Measurements from ENCODE around the gene ACTN4.

ACTN4 gene

DNA sequence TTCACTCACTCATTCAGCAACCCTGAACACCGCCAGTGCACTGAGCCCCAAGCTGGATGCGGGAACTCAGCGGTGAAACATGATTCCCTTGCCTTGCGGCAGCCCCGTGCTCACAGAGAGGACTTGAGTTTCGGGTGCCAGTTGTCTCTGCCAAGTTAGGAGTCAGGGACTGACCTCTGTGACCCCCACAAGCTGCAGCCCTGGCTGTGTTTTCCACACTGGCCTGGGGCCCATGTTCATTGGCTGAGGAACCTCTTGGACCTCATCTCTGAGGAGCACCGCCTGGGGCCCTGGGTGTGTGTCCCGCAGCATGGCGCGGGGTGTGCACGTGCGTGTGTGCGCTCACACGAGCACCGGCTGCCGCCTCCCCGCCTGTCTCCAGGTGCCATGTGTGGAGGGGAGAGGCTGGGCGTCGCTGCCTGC, 65.8 kb downstream of the ACTN4 start:
- DNase-seq = no peak

DNA sequence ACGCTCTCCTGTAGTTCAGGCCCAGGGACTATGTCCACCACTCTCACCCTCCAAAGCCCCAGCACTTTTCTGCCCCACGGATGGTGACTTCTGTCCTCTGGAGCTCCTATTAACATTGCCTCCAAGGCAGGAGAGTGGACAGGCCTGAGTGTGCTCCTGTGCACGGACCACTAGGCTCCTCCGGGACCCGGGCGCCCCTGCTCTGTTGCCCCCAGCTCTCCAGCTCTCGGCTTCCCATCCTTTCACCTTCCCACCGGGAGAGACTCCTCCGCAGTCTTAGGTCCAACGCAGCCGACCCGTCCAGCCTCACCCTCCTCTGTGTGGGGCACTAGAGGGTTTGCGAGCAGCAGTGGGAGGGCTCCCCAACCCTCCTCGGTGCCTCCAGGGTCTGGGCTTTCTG, 66.4 kb downstream of the ACTN4 start:
- no peak for DNase-seq

DNA sequence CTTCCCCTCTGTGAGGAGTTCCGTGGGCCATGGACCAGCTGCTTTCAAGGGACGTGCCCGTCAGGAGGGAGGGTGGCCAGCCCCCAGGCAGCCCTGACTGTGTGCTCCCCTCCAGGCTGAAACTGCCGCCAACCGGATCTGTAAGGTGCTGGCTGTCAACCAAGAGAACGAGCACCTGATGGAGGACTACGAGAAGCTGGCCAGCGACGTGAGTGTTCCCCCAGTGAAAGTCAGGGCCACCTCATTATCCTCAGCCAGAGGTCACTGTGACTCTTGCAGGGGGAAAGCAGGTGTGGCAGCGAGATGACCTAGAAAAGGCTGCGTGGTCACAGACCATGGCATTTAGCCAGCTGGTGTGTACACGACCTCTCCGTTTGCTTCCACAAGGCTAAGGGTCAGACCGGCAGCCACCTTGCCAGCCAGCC, 66.9 kb downstream of the ACTN4 start:
- DNase-seq = no peak

DNA sequence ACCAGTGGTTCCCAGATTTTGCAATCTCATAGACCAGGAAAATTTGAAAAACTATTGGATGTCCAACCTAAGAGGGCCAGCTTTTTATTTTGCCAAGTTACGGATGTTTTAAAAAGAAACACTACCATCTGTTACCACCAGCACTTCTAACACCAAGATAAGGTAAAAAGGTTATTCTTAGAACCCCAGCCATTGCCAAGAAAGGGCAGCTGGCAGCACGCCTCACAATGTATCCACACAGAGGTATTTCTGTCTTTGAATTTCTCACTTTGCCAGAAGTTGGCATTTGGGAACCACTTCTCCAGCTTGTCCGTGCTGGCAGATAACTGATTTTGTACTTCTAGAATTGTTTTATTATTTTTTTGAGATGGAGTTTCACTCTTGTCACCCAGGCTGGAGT, 68.1 kb downstream of the ACTN4 start:
- no peak for DNase-seq

DNA sequence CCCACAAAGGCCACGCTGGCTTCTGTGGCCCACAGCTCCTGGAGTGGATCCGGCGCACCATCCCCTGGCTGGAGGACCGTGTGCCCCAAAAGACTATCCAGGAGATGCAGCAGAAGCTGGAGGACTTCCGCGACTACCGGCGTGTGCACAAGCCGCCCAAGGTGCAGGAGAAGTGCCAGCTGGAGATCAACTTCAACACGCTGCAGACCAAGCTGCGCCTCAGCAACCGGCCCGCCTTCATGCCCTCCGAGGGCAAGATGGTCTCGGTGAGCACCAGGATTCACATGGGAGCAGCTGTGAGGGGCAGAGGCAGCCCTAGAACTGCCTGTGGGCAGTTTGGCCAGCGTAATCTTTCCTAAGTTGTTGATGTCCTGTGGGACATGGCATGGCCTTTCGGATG, 69.6 kb downstream of the ACTN4 start:
- DNase-seq = no peak

DNA sequence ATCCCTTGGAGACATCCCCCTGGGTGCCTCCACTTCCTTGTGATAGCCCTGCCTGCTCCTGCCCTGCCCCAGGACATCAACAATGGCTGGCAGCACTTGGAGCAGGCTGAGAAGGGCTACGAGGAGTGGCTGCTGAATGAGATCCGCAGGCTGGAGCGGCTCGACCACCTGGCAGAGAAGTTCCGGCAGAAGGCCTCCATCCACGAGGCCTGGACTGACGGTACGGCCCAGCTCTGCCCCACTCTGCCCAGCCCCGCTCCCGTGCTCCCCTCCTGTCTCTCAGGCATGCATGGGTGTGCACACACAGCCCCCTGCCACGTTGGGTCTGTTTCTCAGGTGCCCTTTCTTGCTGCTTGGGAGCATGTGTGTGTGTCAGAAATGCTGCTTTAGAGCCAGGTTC, 70.4 kb downstream of the ACTN4 start:
- no peak for DNase-seq

DNA sequence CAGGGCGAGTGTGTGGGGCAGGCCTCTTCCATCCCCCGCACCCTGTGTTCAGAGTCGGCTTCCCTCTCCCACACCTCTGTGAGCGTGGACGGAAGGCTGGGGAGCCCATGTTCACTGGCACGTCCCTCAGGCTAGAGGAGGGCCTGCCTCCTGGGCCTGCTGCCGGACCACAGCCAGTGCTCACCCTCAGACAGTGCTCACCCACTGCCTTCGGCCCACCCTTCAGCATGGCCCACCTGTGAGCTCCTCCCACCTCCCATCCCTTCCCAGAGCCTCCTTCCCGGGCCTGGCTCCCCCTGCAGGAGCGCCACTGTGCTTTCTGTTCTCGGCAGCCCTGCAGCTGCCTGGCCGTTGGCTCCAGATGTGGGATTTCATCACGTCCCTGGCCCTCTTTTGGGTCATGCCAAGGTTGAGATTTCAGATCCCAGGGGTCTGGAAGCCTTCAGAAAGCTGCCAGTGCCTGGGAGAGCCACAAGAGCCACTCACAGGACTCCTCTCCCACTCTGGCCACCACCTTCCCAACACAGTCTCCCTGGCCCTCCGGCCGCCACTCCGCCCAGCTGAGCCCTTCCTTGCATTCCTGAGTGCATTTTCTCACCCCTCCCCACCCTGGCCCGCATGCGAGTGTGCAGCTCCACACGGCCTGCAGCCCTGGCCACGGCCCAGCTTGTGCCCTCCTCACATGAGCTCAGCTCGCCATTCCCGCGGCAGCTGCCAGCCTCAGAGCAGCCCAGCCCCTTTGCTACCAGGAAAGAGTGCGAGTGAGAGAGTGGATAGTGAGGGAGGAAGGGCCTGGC, 71.5 kb downstream of the ACTN4 start:
- no peak for DNase-seq

DNA sequence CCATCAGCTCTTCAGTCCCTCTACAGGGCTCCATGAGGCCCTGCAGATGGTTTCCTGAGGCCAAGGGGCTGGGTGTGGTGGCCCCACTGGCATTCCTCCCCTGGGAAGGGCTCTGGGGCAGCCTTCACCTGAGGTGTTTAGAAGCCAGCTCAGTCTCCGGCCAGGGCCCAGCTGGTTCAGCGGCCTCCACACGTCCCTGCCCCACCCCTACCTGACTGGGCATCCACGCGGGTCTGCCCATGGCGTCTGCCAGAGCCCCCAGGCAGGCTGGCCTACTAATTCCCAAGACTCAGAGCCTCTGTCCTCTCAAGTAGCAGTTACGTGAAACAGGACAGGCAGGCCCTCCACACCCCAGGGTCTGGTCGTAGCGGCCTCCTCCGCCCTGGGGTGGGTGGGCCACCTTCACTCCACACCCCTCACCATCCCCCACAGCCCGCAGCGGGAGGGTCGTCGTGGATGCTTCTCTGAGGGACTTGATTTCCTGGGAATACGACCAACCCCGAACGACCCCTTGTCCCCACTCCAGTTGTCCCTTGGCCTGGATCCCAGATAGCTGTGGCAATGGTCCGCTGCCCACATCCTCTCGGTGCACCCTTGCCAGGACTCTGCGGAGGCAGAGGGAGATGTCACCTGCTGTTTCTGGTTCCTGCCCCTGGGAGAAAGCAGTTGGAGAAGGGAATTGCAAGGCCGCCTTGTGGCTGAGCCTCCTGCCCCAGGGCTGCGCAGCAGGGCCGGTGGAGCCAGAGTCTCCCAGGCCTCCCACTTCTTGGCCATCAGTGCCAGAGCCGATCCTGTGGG, 72.5 kb downstream of the ACTN4 start:
- no peak for DNase-seq

DNA sequence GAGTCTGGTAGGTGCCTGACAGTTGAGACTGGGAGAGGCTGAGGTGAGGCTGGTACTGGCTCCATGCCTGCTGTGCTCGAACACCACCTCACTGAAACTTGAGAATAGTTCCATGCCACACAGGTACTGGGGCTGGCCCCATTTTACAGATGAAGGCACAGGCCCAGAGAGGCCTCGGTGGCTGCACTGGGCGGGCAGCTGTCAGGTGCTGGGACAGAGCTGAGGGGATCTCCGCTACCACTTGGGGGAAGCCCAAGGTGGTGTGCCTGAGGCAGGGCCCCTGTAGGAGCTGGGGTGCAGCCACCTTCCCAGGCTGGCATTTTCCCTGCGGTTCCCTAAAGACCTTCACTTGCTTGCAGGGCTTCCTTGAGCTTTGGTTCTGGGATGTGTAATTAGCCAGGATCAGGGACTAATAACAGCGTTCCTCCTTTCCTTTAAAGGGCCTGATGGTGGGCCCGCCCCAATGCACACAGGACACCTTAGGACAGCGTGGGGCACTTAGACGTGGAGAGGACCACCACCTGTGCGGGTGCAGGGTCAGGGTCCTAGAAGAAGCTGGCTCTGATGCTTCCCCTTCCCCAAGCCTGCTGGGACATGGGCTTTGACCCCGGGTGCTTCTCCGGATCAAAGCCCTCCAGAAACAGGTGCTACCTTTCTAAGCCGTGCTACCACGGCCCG, 73.2 kb downstream of the ACTN4 start:
- DNase-seq = no peak

DNA sequence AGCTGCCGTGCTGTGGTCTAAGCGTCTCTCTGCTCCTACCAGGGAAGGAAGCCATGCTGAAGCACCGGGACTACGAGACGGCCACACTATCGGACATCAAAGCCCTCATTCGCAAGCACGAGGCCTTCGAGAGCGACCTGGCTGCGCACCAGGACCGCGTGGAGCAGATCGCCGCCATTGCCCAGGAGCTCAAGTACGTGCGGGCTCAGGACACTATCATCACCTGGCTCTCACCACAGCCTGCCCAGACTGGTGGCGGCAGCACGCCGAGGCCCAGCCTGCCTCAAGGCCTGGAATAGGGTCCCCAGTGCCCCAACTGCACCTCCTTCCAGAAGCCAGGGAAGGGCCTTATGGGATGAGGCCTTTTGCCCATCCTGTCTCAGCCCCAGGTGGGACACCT, 74.0 kb downstream of the ACTN4 start:
- no peak for DNase-seq

DNA sequence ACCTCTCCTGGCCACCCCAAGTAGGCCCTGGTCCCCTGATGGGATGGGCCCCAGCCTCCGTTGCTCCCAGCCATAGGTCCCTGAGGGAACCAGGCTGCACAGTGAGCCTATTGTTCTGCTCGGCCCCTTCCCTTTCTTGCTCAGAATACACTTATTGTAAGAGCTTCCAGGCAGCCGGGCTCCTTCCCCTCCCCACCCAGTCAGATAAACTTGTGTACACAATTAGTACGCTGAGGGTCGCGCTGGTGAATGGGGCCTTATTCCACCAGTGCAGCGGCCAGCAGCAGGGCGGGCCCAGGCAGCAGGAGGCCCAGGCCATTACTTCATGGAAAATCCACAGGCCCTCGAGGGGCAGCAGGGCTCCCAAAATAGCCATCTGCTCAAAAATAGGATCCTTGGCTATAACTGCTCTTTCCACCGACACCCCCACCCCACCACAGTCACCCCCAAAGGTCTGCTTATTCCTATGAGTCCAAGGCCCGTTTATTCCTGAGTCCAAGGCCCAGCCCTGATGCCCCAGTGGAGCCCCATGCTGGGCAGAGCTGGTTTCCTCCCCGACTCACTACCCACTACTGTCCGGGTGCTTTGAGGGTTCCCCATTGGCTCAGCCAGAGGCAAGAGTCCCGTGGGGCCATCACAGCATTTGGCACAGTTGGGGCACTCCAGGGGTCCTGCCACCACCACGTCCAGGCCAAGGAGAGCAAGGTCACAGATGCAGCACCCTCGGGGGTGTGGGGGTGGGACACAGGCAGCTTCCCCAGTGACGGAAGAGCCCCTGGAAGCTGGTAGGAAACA, 74.7 kb downstream of the ACTN4 start:
- DNase-seq = no peak

DNA sequence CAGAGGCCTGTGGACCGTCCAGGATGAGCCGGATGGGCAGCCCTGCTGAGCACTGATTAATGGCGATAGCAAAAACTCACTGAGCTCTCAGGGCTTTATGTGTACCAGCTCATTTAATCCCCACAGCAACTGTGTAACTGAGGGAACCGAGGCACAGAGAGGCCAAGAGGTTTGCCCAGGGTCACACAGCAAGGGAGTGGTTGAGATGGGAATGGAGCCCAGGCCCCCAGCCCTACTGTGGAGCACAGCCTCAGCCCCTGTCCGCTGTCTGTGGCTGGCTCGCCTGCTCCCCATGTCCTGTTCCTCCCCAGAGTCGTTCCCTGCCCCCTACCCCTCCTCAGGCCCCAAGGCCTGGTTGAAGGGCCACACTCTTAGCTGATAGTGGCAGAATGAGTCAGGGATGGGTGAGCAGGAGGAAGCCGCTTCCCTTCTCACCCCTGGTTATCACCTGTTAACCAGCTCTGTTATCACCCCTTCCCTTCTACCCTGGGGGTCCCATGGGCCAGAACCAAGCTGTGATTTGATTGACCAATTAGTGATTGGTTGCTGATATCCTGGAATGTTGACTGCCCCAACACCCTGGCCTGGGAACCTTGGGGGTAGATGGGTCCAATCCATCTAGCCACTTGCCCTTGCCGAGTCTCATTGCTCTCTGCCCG, 75.6 kb downstream of the ACTN4 start:
- DNase-seq = no peak

DNA sequence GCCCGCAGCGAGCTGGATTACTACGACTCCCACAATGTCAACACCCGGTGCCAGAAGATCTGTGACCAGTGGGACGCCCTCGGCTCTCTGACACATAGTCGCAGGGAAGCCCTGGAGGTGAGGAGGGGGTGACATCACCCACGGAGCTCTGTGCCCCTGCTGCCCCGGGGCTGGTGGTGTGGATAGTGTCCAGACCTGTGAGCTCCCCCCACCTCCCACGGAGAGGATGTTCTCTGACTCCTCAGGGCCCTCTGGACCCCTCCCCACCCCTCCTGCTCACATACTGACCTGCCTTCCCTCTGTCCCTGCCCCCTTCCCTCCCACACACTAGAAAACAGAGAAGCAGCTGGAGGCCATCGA, 76.1 kb downstream of the ACTN4 start:
- no peak for DNase-seq

DNA sequence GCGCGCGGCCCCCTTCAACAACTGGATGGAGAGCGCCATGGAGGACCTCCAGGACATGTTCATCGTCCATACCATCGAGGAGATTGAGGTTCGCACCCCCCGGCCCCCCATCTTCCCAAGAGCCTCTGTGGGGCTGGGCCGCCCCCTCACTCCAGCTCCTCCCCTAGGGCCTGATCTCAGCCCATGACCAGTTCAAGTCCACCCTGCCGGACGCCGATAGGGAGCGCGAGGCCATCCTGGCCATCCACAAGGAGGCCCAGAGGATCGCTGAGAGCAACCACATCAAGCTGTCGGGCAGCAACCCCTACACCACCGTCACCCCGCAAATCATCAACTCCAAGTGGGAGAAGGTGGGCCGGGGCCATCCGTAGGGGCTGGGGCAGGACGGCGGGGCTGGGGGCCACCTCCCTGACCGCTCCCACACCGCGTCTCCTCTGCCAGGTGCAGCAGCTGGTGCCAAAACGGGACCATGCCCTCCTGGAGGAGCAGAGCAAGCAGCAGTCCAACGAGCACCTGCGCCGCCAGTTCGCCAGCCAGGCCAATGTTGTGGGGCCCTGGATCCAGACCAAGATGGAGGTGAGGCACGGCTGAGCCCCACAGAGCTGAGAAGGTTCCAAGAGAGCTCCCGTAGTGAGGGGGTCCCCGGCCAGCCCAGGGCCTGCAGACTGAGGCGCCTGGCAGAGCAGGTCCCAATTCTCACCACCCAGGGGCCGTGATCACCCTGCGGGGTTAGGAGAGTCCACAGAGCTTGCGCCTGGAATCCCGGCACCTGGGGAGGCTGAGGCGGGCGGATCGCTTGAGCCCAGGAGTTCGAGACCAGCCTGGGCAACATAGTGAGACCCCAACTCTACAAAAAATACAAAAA, 76.8 kb downstream of the ACTN4 start:
- DNase-seq = no peak

DNA sequence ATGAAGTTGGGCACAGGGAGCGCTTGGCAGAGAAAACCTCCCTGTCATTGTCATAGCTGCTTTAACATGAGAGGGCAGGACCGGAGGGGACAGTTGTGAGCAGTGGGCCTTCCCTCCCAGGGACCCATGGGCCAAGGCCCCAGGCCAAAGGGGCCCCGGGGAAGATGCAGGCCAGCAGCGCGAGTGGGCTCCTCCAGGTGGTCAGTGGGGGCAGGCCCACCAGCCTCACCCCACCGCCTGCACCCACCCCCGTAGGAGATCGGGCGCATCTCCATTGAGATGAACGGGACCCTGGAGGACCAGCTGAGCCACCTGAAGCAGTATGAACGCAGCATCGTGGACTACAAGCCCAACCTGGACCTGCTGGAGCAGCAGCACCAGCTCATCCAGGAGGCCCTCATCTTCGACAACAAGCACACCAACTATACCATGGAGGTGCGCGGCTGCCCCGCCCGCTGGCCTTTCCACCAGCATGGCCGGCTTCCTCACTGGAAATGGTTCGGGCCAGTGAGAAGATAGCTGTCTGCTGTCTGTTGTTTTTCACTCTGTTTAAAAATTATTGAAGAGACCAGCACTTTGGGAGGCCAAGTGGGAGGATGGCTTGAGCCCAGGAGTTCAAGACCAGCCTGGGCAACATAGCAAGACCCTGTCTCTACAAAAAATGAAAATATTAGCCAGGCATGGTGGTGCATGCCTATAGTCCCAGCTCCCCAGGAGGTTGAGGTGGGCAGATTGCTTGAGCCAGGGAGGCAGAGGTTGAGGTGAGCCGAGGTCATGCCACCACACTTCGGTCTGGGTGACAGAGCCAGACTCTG, 78.2 kb downstream of the ACTN4 start:
- no peak for DNase-seq

DNA sequence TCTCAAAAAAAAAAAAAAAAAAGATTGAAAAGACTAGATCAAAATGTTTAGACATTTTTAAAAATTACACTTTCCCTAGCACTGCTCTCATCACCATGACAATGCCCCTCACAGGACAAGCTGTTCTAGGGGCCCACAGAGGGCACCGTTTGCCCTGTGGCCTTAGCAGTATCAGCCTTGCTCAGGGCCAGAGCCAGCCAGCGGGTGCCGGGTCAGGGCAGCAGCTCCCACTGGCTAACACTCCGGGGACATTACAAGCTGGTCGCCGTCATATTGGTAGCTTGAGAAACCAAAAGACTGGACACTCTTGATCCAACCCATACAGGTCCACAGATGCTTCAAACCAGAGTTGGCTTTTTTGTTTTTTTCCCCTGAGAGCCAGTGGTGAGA, 78.8 kb downstream of the ACTN4 start:
- DNase-seq = no peak

DNA sequence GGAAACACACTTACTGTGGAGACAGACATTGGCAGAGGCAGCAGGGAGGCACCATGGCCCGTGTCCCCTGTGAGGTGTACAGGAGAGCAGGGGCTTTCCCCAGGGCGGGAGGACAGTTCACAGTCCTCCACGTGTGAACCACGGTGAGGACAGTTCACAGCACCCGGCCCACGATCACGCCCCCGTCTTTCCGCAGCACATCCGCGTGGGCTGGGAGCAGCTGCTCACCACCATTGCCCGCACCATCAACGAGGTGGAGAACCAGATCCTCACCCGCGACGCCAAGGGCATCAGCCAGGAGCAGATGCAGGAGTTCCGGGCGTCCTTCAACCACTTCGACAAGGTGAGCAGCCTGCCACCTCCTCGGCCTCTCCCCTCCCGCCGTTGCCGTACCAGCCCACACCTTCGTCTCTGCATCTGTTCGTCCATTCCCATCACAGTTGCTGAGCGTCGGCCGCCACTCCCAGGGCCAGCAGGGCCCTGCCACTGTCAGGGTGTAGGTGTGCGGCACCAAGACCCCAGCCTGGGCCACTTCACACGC, 79.4 kb downstream of the ACTN4 start:
- no peak for DNase-seq

DNA sequence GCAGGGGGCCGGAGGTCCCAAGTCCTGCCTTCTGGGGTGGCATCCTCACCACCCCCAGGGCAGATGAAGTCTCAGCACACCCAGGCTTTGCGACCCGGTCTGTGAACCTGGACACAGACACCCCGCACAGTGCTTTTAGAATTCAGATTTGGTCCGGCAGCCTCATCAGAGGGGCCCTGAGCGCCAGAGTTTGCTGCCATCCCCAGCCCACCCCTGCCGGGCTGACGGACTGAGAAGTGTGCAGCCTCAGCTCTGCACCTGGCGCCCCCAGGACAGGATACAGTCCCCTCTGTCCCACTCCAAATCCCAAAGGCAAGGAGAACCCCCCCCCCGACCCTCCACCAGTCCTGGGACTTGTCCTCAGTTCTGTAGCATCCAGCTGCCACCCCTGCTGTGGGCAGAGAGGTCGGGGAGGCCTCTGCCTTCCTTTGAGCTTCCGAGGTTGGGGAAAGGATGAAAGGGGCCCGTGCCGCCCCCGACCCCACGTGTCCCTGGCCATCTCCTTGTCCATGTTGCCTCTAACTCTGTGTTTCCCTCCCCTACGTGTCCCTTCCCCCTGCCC, 79.9 kb downstream of the ACTN4 start:
- DNase-seq = no peak

DNA sequence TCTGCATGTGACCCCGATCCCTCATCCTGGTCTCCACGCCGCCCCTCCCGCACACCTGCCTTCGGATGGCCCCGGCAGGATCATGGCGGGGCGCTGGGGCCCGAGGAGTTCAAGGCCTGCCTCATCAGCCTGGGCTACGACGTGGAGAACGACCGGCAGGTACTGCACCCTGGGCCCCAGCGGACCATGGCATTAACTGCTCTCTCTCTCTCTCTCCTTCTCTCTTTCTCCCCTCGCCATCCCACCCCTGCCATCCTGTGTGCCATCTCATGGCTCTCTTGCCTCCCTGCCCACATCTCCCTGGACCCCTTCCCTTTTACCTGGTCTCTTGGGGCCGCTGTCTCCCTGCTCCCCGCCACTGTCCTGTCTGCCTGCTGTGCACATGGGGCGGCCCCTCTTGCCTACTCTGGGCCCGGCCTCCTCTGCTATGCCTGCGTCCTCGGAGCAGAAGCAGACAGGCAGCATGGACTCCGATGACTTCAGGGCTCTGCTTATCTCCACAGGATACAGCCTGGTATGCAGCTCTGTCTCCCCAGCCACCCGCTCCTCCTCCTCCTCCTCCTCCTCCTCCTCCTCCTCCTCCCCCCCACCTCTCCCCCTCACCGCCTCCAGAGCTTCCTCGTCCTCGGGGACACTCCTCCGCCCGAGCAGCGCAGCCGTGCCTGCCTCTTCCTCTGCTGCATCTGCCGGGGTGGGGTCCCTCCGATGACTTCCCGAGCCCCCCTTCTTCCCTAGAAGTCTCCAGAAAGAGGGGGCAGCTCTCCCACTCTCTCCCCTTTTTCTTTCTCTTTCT, 80.6 kb downstream of the ACTN4 start:
- no peak for DNase-seq

Measured in NCI-H146 (cell line).